ENCODE results near the gene PCCA.

The PCCA gene

GRCh38 chr13:100508996-100509395, 420.1 kb downstream of the PCCA start:
- no peak overlapping the region for H3K4me2 ChIP-seq (ENCODE audit: low read length)
- H3K79me2 ChIP-seq (ENCODE audit: insufficient read depth, low read length): no peaks in the 10 kb centered on the region
- H3K4me1 ChIP-seq (ENCODE audit: insufficient read depth, low read length, severe bottlenecking): no peaks in the 10 kb centered on the region
- H3K27ac ChIP-seq (ENCODE audit: low read depth, low read length, poor library complexity, severe bottlenecking): no peak overlapping the region
- no peaks in the 10 kb centered on the region for H3K9me3 ChIP-seq (ENCODE audit: low read length)
- no peak overlapping the region for H2AFZ ChIP-seq (ENCODE audit: low read length)
- no peak overlapping the region for H3K4me3 ChIP-seq (ENCODE audit: low read depth, low read length, poor library complexity, severe bottlenecking)
- TF ChIP-seq CTCF (IDR thresholded peaks at IDR 0.05; ENCODE audit: low read length) (no peak), EZH2 (IDR thresholded peaks at IDR 0.05; ENCODE audit: borderline replicate concordance, low read length) (no peak)
- no peaks in the 10 kb centered on the region for H3K36me3 ChIP-seq (ENCODE audit: insufficient read depth, low read length)
- H3K9me2 ChIP-seq (ENCODE audit: low read depth, low read length): no peaks in the 10 kb centered on the region
- H3K27me3 ChIP-seq (ENCODE audit: insufficient read depth, low read length): no peaks in the 10 kb centered on the region; the same call in 1 of the 2 replicates
- H3K9ac ChIP-seq (ENCODE audit: low read length): no peak overlapping the region
- no peaks in the 10 kb centered on the region for H4K20me1 ChIP-seq (ENCODE audit: insufficient read depth, low read length)
- H3F3A ChIP-seq (ENCODE audit: insufficient read depth, low read length): no peaks in the 10 kb centered on the region

DNA sequence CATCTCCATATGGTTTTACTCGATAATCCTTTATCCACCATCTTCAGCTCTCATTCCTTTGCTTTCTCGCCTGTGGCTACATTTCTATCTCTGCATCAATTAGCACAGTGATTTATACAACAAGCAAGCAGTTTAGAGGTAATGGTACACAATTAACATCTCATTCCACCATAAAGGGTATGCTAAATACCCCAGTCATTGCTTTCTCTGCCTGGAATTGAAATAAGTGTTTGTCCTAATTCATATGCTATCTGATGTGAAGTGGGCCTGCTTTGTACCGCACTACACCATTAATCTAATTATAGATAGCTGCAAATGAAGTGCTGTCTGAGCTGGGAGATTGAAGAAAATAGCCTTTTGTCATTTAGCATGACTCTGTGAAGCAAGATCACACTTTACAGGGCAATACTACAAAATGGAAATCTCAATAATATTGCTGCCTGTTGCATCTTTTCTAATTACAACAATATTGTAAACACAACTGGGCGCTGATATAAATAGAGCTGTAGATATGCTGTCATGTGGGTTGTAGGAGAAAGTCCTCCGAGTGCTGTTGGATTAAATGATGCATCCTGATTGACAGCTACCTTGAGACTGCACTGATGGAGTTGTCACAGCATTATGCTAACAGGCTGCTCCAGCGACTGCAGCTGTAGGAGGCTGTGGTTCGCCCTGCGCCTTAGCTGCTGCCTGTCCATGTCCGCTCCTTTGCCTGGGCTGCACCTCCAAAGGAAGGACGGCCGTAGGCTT, 421.5 kb downstream of the PCCA start:
- Histone ChIP-seq H3K4me1 (ENCODE audit: insufficient read depth, low read length, severe bottlenecking) (no peaks in the 10 kb centered on the region), H3K27ac (ENCODE audit: low read depth, low read length, poor library complexity, severe bottlenecking) (no peak overlapping the region), H3K9me2 (ENCODE audit: low read depth, low read length) (no peaks in the 10 kb centered on the region), H4K20me1 (ENCODE audit: insufficient read depth, low read length) (no peaks in the 10 kb centered on the region), H3K9ac (ENCODE audit: low read length) (no peak overlapping the region), H3K36me3 (ENCODE audit: insufficient read depth, low read length) (no peaks in the 10 kb centered on the region), H3K9me3 (ENCODE audit: low read length) (no peaks in the 10 kb centered on the region), H2AFZ (ENCODE audit: low read length) (no peak overlapping the region), H3K79me2 (ENCODE audit: insufficient read depth, low read length) (no peaks in the 10 kb centered on the region), H3K4me3 (ENCODE audit: low read depth, low read length, poor library complexity, severe bottlenecking) (no peak overlapping the region), H3K27me3 (ENCODE audit: insufficient read depth, low read length) (no peaks in the 10 kb centered on the region; the same call in 1 of the 2 replicates), H3K4me2 (ENCODE audit: low read length) (no peak overlapping the region), H3F3A (ENCODE audit: insufficient read depth, low read length) (no peaks in the 10 kb centered on the region)
- TF ChIP-seq EZH2 (IDR thresholded peaks at IDR 0.05; ENCODE audit: borderline replicate concordance, low read length) (no peak), CTCF (IDR thresholded peaks at IDR 0.05; ENCODE audit: low read length) (no peak)

DNA sequence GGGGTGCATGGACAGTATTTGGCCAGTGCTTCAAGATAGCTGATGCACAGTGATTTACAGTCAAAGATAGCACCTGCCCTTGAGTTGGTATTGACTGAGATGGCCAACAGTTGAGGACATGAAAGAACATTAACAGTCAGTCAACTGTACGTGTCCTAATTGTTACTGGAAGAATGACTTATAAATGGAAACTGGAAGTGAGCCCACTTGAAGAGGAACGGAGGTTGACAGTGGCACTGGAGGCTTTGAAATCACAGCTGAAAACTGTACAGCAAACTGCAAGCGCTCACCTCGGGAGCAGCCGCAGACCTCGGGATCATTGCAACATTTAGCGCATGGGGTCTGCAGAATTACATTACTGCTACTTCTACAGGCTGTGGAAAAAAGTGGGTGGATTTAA, 422.6 kb downstream of the PCCA start:
- Histone ChIP-seq H3K27ac (ENCODE audit: low read depth, low read length, poor library complexity, severe bottlenecking) (no peak overlapping the region), H3K9me3 (ENCODE audit: low read length) (no peaks in the 10 kb centered on the region), H2AFZ (ENCODE audit: low read length) (no peak overlapping the region), H3K79me2 (ENCODE audit: insufficient read depth, low read length) (no peaks in the 10 kb centered on the region), H3K4me2 (ENCODE audit: low read length) (no peak overlapping the region), H4K20me1 (ENCODE audit: insufficient read depth, low read length) (no peaks in the 10 kb centered on the region), H3K9me2 (ENCODE audit: low read depth, low read length) (no peaks in the 10 kb centered on the region), H3K9ac (ENCODE audit: low read length) (no peak overlapping the region), H3K36me3 (ENCODE audit: insufficient read depth, low read length) (no peaks in the 10 kb centered on the region), H3K4me1 (ENCODE audit: insufficient read depth, low read length, severe bottlenecking) (no peaks in the 10 kb centered on the region), H3K4me3 (ENCODE audit: low read depth, low read length, poor library complexity, severe bottlenecking) (no peak overlapping the region), H3F3A (ENCODE audit: insufficient read depth, low read length) (no peaks in the 10 kb centered on the region), H3K27me3 (ENCODE audit: insufficient read depth, low read length) (no peaks in the 10 kb centered on the region; the same call in 1 of the 2 replicates)
- TF ChIP-seq EZH2 (IDR thresholded peaks at IDR 0.05; ENCODE audit: borderline replicate concordance, low read length) (no peak), CTCF (IDR thresholded peaks at IDR 0.05; ENCODE audit: low read length) (no peak)

Measured in OCI-LY1 (cell line).